ENCODE data around the gene BAX. TPM values are rescaled to one million over a fixed set of nuclear protein-coding genes. Genes with fewer than 3 reads are reported as not detected.

BAX gene
- total RNA-seq, 5 donors from 2014 or later (not counting 1 experiment from before 2014, with no cell fraction given): 76.6 to 201 (median 183) TPM

GRCh38 chr19:48970139-48970766 is 15.6 kb downstream of the BAX start:
- H3K36me3 Mint-ChIP-seq: peaks cover 29% of the 10 kb centered on the region
- WGBS (ENCODE audit: insufficient coverage): 100% methylated on average over 15 of the region's 23 CpGs
- no peak for DNase-seq
- Histone ChIP-seq H3K27ac (ENCODE audit: low read length) (no peak overlapping the region), H3K4me1 (ENCODE audit: control insufficient read depth in 1 of 2, extremely low read depth in 1 of 2, insufficient read depth in 2 of 2, low read length in 2 of 2) (peaks cover 6 to 22% of the 10 kb centered on the region in 2 experiments), H3K36me3 (ENCODE audit: control insufficient read depth in 2 of 2, extremely low read depth in 1 of 2, insufficient read depth in 1 of 2, low read length in 1 of 2) (peaks cover 16 to 62% of the 10 kb centered on the region in 2 donors), H3K9me3 (no peaks in the 10 kb centered on the region), H3K27me3 (replicated peaks in 1 of 2; ENCODE audit: control insufficient read depth in 2 of 2, extremely low read depth in 1 of 2, insufficient read depth in 2 of 2, low read length in 1 of 2) (no peaks in the 10 kb centered on the region), H3K4me3 (ENCODE audit: control insufficient read depth in 1 of 2, extremely low read depth in 1 of 2, low read length in 1 of 2) (no peak overlapping the region)
- H3K9me3 Mint-ChIP-seq: no peaks in the 10 kb centered on the region
- no peak overlapping the region for H3K27ac Mint-ChIP-seq
- peaks cover 23 to 35% (median 30%) of the 10 kb centered on the region in 3 donors for H3K4me1 Mint-ChIP-seq
- no peak for ATAC-seq (replicated peaks in 1 of 4)
- no peaks in the 10 kb centered on the region for H3K27me3 Mint-ChIP-seq
- H3K4me3 Mint-ChIP-seq: no peak overlapping the region
- ChIA-PET POLR2A (interaction anchor here in 1 of 2 donors (0.5 kb wide), 1 partner anchor 11 kb away, joined by 11 read pairs; no protein-coding TSS in a partner anchor), CTCF (interaction anchor here (0.6 to 2.5 kb wide), 13 partner anchors 15 to 332 kb away, joined by 3 to 23 read pairs (median 5); partner anchors contain the start of genes GYS1 (in 2 of the 2), BAX (in 1 of the 2), DHDH (in 1 of the 2) and NUCB1 (in 1 of the 2))

- H3K9me3 ChIP-seq: no peaks in the 10 kb centered on the region
- 10% methylated on average over 10 of the region's 19 CpGs for WGBS (ENCODE audit: insufficient coverage)
- no peak overlapping the region for H3K4me3 ChIP-seq (ENCODE audit: control insufficient read depth in 1 of 2, extremely low read depth in 1 of 2, low read length in 1 of 2)
- peaks cover 16 to 63% of the 10 kb centered on the region in 2 donors for H3K36me3 ChIP-seq (ENCODE audit: control insufficient read depth in 2 of 2, extremely low read depth in 1 of 2, insufficient read depth in 1 of 2, low read length in 1 of 2)
- POLR2A ChIA-PET: no interaction called here
- no peaks in the 10 kb centered on the region for H3K27me3 ChIP-seq (replicated peaks in 1 of 2; ENCODE audit: control insufficient read depth in 2 of 2, extremely low read depth in 1 of 2, insufficient read depth in 2 of 2, low read length in 1 of 2)
- ATAC-seq (replicated peaks in 1 of 4) (peak; percentile 80 to 84 (median 82)), DNase-seq (peak; percentile 51 to 92 (median 76))
- CTCF ChIA-PET: interaction anchor here (0.5 to 2.5 kb wide), 12 partner anchors 16 to 706 kb away, joined by 3 to 23 read pairs (median 4); partner anchors contain the start of genes GYS1 (in 2 of the 2), BAX (in 1 of the 2), DHDH (in 1 of the 2) and NUCB1 (in 1 of the 2)
- Mint-ChIP-seq H3K36me3 (peaks cover 25% of the 10 kb centered on the region), H3K4me3 (no peak overlapping the region), H3K9me3 (no peaks in the 10 kb centered on the region), H3K27me3 (no peaks in the 10 kb centered on the region), H3K27ac (no peak overlapping the region), H3K4me1 (peaks cover 15 to 28% (median 24%) of the 10 kb centered on the region in 3 donors)
- H3K4me1 ChIP-seq (ENCODE audit: control insufficient read depth in 1 of 2, extremely low read depth in 1 of 2, insufficient read depth in 2 of 2, low read length in 2 of 2): peaks cover 5 to 20% of the 10 kb centered on the region in 2 experiments
- no peak overlapping the region for H3K27ac ChIP-seq (ENCODE audit: low read length)
Observed at GRCh38 chr19:48970923-48971395, 16.3 kb downstream of the BAX start.

GRCh38 chr19:48975947-48976847 is 21.5 kb downstream of the BAX start:
- 100% methylated on average over 1 of the region's 13 CpGs for WGBS (ENCODE audit: insufficient coverage)
- CTCF ChIA-PET: interaction anchor here (0.6 to 1.2 kb wide), 4 partner anchors 8 to 17 kb away, joined by 4 to 10 read pairs (median 6); partner anchors contain the start of genes GYS1 (in 1 of the 2) and RUVBL2 (in 1 of the 2)

GRCh38 chr19:48977061-48977460 is 22.4 kb downstream of the BAX start:
- no peaks in the 10 kb centered on the region for H3K9me3 ChIP-seq
- no peaks in the 10 kb centered on the region for H3K4me1 Mint-ChIP-seq
- peaks cover 4 to 35% of the 10 kb centered on the region in 2 donors for H3K36me3 ChIP-seq (ENCODE audit: control insufficient read depth in 2 of 2, extremely low read depth in 1 of 2, insufficient read depth in 1 of 2, low read length in 1 of 2)
- ChIA-PET POLR2A (interaction anchor here in 1 of 2 donors (0.6 kb wide), 1 partner anchor 312 kb away, joined by 3 read pairs; no protein-coding TSS in a partner anchor), CTCF (interaction anchor here in 1 of 2 donors (1.2 kb wide), 1 partner anchor 16 kb away, joined by 4 read pairs; the partner anchor contains the start of genes GYS1 and RUVBL2)
- H3K27ac ChIP-seq (ENCODE audit: low read length): no peak overlapping the region
- H3K27ac Mint-ChIP-seq: no peak overlapping the region
- H3K27me3 Mint-ChIP-seq: no peaks in the 10 kb centered on the region
- 100% methylated on average over 1 of the region's 2 CpGs for WGBS (ENCODE audit: insufficient coverage)
- no peak for ATAC-seq (replicated peaks in 1 of 4)
- H3K36me3 Mint-ChIP-seq: peaks cover 24% of the 10 kb centered on the region
- H3K4me1 ChIP-seq (ENCODE audit: control insufficient read depth in 1 of 2, extremely low read depth in 1 of 2, insufficient read depth in 2 of 2, low read length in 2 of 2): no peaks in the 10 kb centered on the region
- no peaks in the 10 kb centered on the region for H3K9me3 Mint-ChIP-seq
- no peaks in the 10 kb centered on the region for H3K27me3 ChIP-seq (replicated peaks in 1 of 2; ENCODE audit: control insufficient read depth in 2 of 2, extremely low read depth in 1 of 2, insufficient read depth in 2 of 2, low read length in 1 of 2)
- H3K4me3 ChIP-seq (ENCODE audit: control insufficient read depth in 1 of 2, extremely low read depth in 1 of 2, low read length in 1 of 2): no peak overlapping the region
- no peak overlapping the region for H3K4me3 Mint-ChIP-seq
- no peak for DNase-seq

More at GRCh38 chr19:48975947-48976847, 21.5 kb downstream of the BAX start:
- DNase-seq (peak in 22 of 35 experiments; percentile 24 to 53 (median 42)), ATAC-seq (replicated peaks in 1 of 4) (peak; percentile 65 to 83 (median 76))
- no peaks in the 10 kb centered on the region for H3K27me3 ChIP-seq (replicated peaks in 1 of 2; ENCODE audit: control insufficient read depth in 2 of 2, extremely low read depth in 1 of 2, insufficient read depth in 2 of 2, low read length in 1 of 2)
- Mint-ChIP-seq H3K27ac (no peak overlapping the region), H3K36me3 (peaks cover 22% of the 10 kb centered on the region), H3K4me1 (peaks cover under 1% of the 10 kb centered on the region in 3 donors), H3K4me3 (no peak overlapping the region), H3K27me3 (no peaks in the 10 kb centered on the region), H3K9me3 (no peaks in the 10 kb centered on the region)
- H3K27ac ChIP-seq (ENCODE audit: low read length): no peak overlapping the region
- POLR2A ChIA-PET: interaction anchor here (0.6 to 1.0 kb wide), 5 partner anchors 96 to 167 kb away, joined by 3 to 12 read pairs (median 7); no protein-coding TSS in a partner anchor
- no peak overlapping the region for H3K4me3 ChIP-seq (ENCODE audit: control insufficient read depth in 1 of 2, extremely low read depth in 1 of 2, low read length in 1 of 2)
- no peaks in the 10 kb centered on the region for H3K9me3 ChIP-seq
- no peaks in the 10 kb centered on the region for H3K4me1 ChIP-seq (ENCODE audit: control insufficient read depth in 1 of 2, extremely low read depth in 1 of 2, insufficient read depth in 2 of 2, low read length in 2 of 2)
- H3K36me3 ChIP-seq (ENCODE audit: control insufficient read depth in 2 of 2, extremely low read depth in 1 of 2, insufficient read depth in 1 of 2, low read length in 1 of 2): peaks cover 4 to 31% of the 10 kb centered on the region in 2 donors

GRCh38 chr19:48982280-48982679 is 27.6 kb downstream of the BAX start:
- peaks cover 8 to 26% of the 10 kb centered on the region in 2 donors for H3K36me3 ChIP-seq (ENCODE audit: control insufficient read depth in 2 of 2, extremely low read depth in 1 of 2, insufficient read depth in 1 of 2, low read length in 1 of 2)
- ChIA-PET POLR2A (no interaction called here), CTCF (interaction anchor here (0.5 to 1.8 kb wide), 2 partner anchors 11 to 21 kb away, joined by 5 to 16 read pairs; partner anchors contain the start of genes GYS1 (in 1 of the 2) and RUVBL2 (in 1 of the 2))
- WGBS (ENCODE audit: insufficient coverage): 100% methylated on average over 2 of the region's 9 CpGs
- H3K4me3 ChIP-seq (ENCODE audit: control insufficient read depth in 1 of 2, extremely low read depth in 1 of 2, low read length in 1 of 2): no peak overlapping the region
- Mint-ChIP-seq H3K36me3 (peaks cover 30% of the 10 kb centered on the region), H3K4me3 (no peak overlapping the region), H3K4me1 (peaks cover 0 to under 1% (median 0%) of the 10 kb centered on the region in 3 donors), H3K27ac (no peak overlapping the region), H3K9me3 (no peaks in the 10 kb centered on the region), H3K27me3 (no peaks in the 10 kb centered on the region)
- H3K4me1 ChIP-seq (ENCODE audit: control insufficient read depth in 1 of 2, extremely low read depth in 1 of 2, insufficient read depth in 2 of 2, low read length in 2 of 2): no peaks in the 10 kb centered on the region
- ATAC-seq (replicated peaks in 1 of 4) (no peak), DNase-seq (no peak)
- no peaks in the 10 kb centered on the region for H3K27me3 ChIP-seq (replicated peaks in 1 of 2; ENCODE audit: control insufficient read depth in 2 of 2, extremely low read depth in 1 of 2, insufficient read depth in 2 of 2, low read length in 1 of 2)
- no peaks in the 10 kb centered on the region for H3K9me3 ChIP-seq
- no peak overlapping the region for H3K27ac ChIP-seq (ENCODE audit: low read length)
